Measurements from ENCODE around the gene KIAA0513.

- TF ChIP-seq CTCF (IDR thresholded peaks at IDR 0.05) (no peak), EP300 (IDR thresholded peaks at IDR 0.05) (no peak), POLR2A (IDR thresholded peaks at IDR 0.05) (no peak)
Observed at GRCh38 chr16:85126394-85126704, 98.8 kb downstream of the KIAA0513 start.

Measured in tibial nerve (tissue), 4 donors.